DOHH2 (cell line): ENCODE data around the gene STPG2.

Source experiments
- EZH2phosphoT487 ChIP-seq: fragments of 200-600 bp; sonication (generic); IDR thresholded peaks from 2 replicates; pipeline ENCODE4 v1.6.1; 2017; ENCODE audit warnings: borderline replicate concordance, mild to moderate bottlenecking, antibody characterized with exemption, low read length, moderate library complexity, mixed read lengths
- TF ChIP-seq, protein P1 (sequence below): fragments of 200-600 bp; sonication (generic); IDR thresholded peaks from one replicate; pipeline ENCODE4 v1.5.1; 2014; ENCODE audit warnings: antibody characterized with exemption, mild to moderate bottlenecking, low read depth, low read length; ENCODE audit not compliant: poor library complexity, severe bottlenecking

DNA sequence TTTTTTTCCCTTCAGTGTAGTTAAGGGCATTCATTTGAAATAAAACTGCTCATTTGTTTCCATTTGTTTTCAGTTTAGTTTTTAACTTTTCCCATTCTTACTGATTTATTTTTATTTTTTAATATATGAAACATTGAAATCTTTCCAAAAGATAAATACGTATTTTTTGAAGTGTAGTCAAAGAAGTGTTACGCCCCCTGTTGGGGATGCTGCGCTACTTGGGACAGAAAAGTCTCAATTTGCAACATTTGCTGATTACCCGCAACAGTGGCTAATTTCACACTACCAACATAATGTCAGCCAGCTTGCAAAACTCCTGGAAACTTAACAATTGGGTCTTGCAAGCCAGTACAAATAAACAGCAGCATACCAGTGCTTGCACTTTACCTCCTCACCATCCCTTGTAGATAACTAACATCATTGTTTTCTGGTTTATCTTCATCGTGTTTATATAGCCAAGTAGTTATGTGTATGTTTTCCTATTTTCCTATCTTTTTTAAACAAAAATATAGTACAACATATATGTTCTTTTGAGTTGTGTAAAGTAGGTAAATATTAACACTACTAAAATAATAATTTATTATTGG is 158.6 kb downstream of the STPG2 start:
- TF ChIP-seq, protein P1, sequence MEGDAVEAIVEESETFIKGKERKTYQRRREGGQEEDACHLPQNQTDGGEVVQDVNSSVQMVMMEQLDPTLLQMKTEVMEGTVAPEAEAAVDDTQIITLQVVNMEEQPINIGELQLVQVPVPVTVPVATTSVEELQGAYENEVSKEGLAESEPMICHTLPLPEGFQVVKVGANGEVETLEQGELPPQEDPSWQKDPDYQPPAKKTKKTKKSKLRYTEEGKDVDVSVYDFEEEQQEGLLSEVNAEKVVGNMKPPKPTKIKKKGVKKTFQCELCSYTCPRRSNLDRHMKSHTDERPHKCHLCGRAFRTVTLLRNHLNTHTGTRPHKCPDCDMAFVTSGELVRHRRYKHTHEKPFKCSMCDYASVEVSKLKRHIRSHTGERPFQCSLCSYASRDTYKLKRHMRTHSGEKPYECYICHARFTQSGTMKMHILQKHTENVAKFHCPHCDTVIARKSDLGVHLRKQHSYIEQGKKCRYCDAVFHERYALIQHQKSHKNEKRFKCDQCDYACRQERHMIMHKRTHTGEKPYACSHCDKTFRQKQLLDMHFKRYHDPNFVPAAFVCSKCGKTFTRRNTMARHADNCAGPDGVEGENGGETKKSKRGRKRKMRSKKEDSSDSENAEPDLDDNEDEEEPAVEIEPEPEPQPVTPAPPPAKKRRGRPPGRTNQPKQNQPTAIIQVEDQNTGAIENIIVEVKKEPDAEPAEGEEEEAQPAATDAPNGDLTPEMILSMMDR = no peak
- no peak for TF ChIP-seq EZH2phosphoT487
